Kidney (tissue), 14 donors: ENCODE data around the gene IGSF9. TPM values are rescaled to one million over a fixed set of nuclear protein-coding genes. Genes with fewer than 3 reads are reported as not detected.

Experiments used
- DNase-seq, 5 donors: peaks; one replicate each; pipeline ENCODE4 v3.0.0-alpha.2; 2013 to 2020
- FAIRE-seq: peaks from 2 replicates; lab custom pipeline; 2012; peaks lifted over from hg19 to GRCh38; lab: Jason Lieb, UNC
- H3K27ac ChIP-seq, 2 donors: one replicate each; pipeline ENCODE4 v1.7.0; 2013; ENCODE audit warnings: low read depth in 2 of 2, low read length in 2 of 2, inconsistent platforms in 1 of 2
- H3K27me3 ChIP-seq: one replicate; pipeline ENCODE4 v1.7.1; 2013; ENCODE audit warnings: low read length, inconsistent platforms; ENCODE audit not compliant: control insufficient read depth, insufficient read depth
- H3K36me3 ChIP-seq, 3 donors: one replicate each; pipeline versions ENCODE4 v1.7.0 to v1.7.1; 2013; ENCODE audit warnings: low read length in 3 of 3, control low read depth in 1 of 3, inconsistent platforms in 1 of 3; ENCODE audit not compliant: insufficient read depth in 3 of 3, control insufficient read depth in 2 of 3
- H3K4me1 ChIP-seq, 3 donors: one replicate each; pipeline versions ENCODE4 v1.7.0 to v1.7.1; 2013; ENCODE audit warnings: low read length in 3 of 3, inconsistent platforms in 1 of 3, low read depth in 1 of 3; ENCODE audit not compliant: control insufficient read depth in 2 of 3, insufficient read depth in 2 of 3
- H3K4me3 ChIP-seq, 3 donors: one replicate each; pipeline versions ENCODE4 v1.7.0 to v1.8.1; 2013; ENCODE audit warnings: low read length in 3 of 3, control low read depth in 1 of 3, inconsistent platforms in 1 of 3
- H3K9ac ChIP-seq, 3 donors: one replicate each; pipeline versions ENCODE4 v1.7.0 to v1.7.1; 2013; ENCODE audit warnings: low read length in 3 of 3, control low read depth in 1 of 3, inconsistent platforms in 1 of 3
- H3K9me3 ChIP-seq, 3 donors: one replicate each; pipeline versions ENCODE4 v1.7.0 to v1.7.1; 2013; ENCODE audit warnings: low read length in 3 of 3, control low read depth in 1 of 3, inconsistent platforms in 1 of 3; ENCODE audit not compliant: control insufficient read depth in 2 of 3, insufficient read depth in 1 of 3
- intact Hi-C: fragments of 100-400 bp; cut with DNase I; formaldehyde crosslinking; loops from one replicate; pipeline ENCODE4 v1.11.1; 2022
- polyA plus RNA-seq: library from polyadenylated mRNA; stranded (reverse); fragments of 350-450 nt; fragmentation: Illumina TruSeq; extraction: RNeasy Lipid Tissue Mini Kit (QIAGEN cat#74804); gene quantifications from one replicate; pipeline ENCODE4 v1.2.3, GENCODE V29; 2014; ENCODE audit warnings: low read depth, low replicate concordance; ENCODE audit not compliant: insufficient read depth
- total RNA-seq: library from RNA; stranded (reverse); fragmentation: NEBNext Ultra II Directional; extraction: Animal tissue kit (Norgen Biotek cat#: 25700); gene quantifications from one replicate; pipeline ENCODE4 v1.2.1, GENCODE V29; 2021
- TF ChIP-seq, protein P1 (sequence below): IDR thresholded peaks from 3 replicates; pipeline ENCODE4 v1.5.1; 2012; ENCODE audit warnings: mild to moderate bottlenecking, moderate library complexity, borderline replicate concordance; ENCODE audit not compliant: insufficient read depth; ENCODE audit errors: extremely low read depth
- donor health status: control.
- donor health status: control.
- donor health status: control.
- donor health status: control.
- donor health status: control.
- donor health status: DM: yes; HTN: yes; CAD: no.
- donor health status: Normal renal cell carcinoma (clear cell type).

Gene IGSF9
- total and polyA plus RNA-seq, 2 donors from 2014 or later: 0.88 to 1.3 TPM

DNA sequence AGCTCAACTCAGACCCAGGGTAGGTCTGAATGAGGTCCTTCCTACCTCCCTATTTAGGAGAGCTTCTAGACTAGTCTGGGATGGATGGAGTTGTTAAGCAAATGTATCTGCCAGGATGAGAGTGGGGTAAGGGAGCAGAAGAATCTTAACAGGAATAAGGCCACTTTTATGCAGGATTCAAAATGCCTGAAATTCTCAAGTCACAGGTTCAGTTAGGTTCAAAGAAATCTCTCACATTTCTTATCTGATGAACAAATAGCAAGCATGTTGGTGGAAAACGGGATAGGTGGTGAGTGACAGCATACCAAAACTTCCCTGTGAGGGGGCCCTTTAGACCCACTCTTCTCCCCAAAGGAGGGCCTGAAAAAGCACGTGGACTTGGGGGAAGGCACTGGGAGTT is 5.6 kb upstream of the IGSF9 start:
- DNase-seq (no peak), FAIRE-seq (no peak)
- intact Hi-C loops: no loop called here

DNA sequence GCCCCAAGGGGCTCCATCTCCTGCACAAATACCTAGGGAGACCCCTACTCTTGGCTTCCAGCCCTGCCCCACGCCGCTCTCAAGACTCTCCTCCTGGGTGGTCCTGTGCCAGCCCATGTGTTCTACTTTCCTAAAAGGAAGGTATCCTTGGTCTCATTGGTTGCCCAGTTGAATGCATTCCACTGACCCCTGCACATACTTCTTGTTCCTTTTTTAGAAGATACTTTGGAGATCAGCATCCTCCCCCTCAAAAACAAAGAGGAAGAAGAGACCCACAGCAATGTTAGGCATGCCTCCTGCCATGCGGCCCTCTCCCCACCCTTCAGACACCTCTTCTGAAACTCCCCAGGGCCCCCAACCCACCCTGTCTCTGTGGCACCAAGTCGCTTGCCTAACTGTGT is 4.6 kb upstream of the IGSF9 start:
- intact Hi-C loops: no loop called here
- FAIRE-seq (no peak), DNase-seq (no peak)
- Histone ChIP-seq H3K9ac (no peak overlapping the region), H3K27ac (no peak overlapping the region), H3K4me3 (no peak overlapping the region), H3K36me3 (no peaks in the 10 kb centered on the region), H3K27me3 (no peaks in the 10 kb centered on the region), H3K9me3 (no peaks in the 10 kb centered on the region), H3K4me1 (peaks cover 0 to 6% (median 5%) of the 10 kb centered on the region in 3 donors)
- TF ChIP-seq, protein P1, sequence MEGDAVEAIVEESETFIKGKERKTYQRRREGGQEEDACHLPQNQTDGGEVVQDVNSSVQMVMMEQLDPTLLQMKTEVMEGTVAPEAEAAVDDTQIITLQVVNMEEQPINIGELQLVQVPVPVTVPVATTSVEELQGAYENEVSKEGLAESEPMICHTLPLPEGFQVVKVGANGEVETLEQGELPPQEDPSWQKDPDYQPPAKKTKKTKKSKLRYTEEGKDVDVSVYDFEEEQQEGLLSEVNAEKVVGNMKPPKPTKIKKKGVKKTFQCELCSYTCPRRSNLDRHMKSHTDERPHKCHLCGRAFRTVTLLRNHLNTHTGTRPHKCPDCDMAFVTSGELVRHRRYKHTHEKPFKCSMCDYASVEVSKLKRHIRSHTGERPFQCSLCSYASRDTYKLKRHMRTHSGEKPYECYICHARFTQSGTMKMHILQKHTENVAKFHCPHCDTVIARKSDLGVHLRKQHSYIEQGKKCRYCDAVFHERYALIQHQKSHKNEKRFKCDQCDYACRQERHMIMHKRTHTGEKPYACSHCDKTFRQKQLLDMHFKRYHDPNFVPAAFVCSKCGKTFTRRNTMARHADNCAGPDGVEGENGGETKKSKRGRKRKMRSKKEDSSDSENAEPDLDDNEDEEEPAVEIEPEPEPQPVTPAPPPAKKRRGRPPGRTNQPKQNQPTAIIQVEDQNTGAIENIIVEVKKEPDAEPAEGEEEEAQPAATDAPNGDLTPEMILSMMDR: no peak

More for the DNA sequence above, 5.6 kb upstream of the IGSF9 start:
- Histone ChIP-seq H3K4me1 (peaks cover 0 to 6% (median 0%) of the 10 kb centered on the region in 3 donors), H3K27ac (no peak overlapping the region), H3K9ac (no peak overlapping the region), H3K36me3 (no peaks in the 10 kb centered on the region), H3K9me3 (no peaks in the 10 kb centered on the region), H3K27me3 (no peaks in the 10 kb centered on the region), H3K4me3 (no peak overlapping the region)
- TF ChIP-seq, protein P1: no peak

DNA sequence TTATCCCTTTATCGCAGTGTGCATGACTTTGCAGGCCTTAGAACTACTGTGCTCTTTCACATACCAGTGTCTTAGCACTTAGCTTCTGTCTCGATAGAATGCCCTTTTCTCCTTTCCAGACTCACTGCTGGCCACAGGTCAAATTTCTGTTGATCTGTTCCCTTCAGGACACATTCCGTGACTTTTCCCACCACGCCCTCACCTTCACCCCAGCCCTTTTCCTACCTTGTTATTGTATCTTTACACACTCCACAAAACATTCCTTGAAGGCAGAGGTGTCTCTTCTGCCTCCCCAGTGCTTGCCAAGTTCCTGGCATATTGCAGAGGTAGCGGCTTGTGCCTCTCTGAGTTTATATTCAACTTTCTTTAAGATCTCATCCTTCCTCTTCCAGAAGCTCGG is 3.7 kb upstream of the IGSF9 start:
- DNase-seq (no peak), FAIRE-seq (no peak)
- H3K36me3 ChIP-seq: no peaks in the 10 kb centered on the region
- no peak overlapping the region for H3K27ac ChIP-seq
- intact Hi-C loops: no loop called here
- no peaks in the 10 kb centered on the region for H3K27me3 ChIP-seq
- peaks cover 0 to 6% (median 5%) of the 10 kb centered on the region in 3 donors for H3K4me1 ChIP-seq
- no peak overlapping the region for H3K4me3 ChIP-seq
- TF ChIP-seq, protein P1: no peak
- no peaks in the 10 kb centered on the region for H3K9me3 ChIP-seq
- no peak overlapping the region for H3K9ac ChIP-seq

DNA sequence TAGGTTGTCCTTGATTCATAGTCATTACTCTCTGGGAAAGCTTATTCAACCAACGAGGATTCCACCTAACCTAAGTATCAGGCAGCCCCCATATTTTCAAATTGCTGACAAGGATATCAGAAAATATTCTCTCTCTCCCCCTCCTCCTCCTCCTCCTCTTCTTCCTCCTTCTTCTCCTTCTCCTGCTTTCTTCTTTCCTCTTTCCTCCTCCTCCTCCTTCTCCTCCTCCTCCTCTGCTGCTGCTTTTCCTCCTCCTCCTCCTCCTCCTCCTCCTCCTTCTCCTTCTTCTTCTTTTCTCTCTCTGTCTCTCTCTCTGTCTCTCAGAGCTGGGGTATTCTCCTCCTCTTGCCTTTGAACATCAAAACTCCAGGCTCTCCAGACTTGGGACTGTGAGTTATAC is 2.5 kb upstream of the IGSF9 start:
- FAIRE-seq: no peak

More for the DNA sequence above, 2.5 kb upstream of the IGSF9 start:
- H3K27ac ChIP-seq: no peak overlapping the region
- H3K4me1 ChIP-seq: peaks cover 0 to 6% (median 5%) of the 10 kb centered on the region in 3 donors
- no peak overlapping the region for H3K4me3 ChIP-seq
- no peaks in the 10 kb centered on the region for H3K36me3 ChIP-seq
- TF ChIP-seq, protein P1: no peak
- H3K27me3 ChIP-seq: no peaks in the 10 kb centered on the region
- H3K9ac ChIP-seq: no peak overlapping the region
- H3K9me3 ChIP-seq: no peaks in the 10 kb centered on the region
- no peak for DNase-seq
- intact Hi-C loops: no loop called here
